Measurements from ENCODE around the gene CYP21A2.
"Not testable (repeated sequence)": the region's sequence is repeated elsewhere in the genome, so short reads cannot be mapped to it uniquely, and the experiment has no call there.

- TF ChIP-seq CTCF, POLR2AphosphoS5, EP300 (IDR thresholded peaks at IDR 0.05): not testable (repeated sequence)
These were observed 663 bp downstream of the CYP21A2 start for GRCh38 chr6:32038878-32039277.
